Psoas muscle (tissue), 8 donors: ENCODE measurements around the gene ZNF774. TPM values are rescaled to one million over a fixed set of nuclear protein-coding genes. Genes with fewer than 3 reads are reported as not detected.

ENCODE experiments used
- ATAC-seq, 4 donors: fragments of 200-7000 bp; cut with Tn5 transposase; one replicate each; pipeline ENCODE4 v1.9.1; 2020; ENCODE audit warnings: moderate library complexity in 3 of 4, mild to moderate bottlenecking in 2 of 4
- DNase-seq, 2 donors: peaks; one replicate each; pipeline ENCODE4 v3.0.0-alpha.2; 2020
- H3K27ac ChIP-seq: fragments of 200-600 bp; one replicate; pipeline ENCODE4 v1.8.0; 2022
- H3K27me3 ChIP-seq, 3 donors: fragments of 200-600 bp in 1 of 3; one replicate each; pipeline versions ENCODE4 v1.6.1 to v1.8.0; 2013 to 2022; ENCODE audit warnings: low read length in 2 of 3, mild to moderate bottlenecking in 2 of 3, moderate library complexity in 1 of 3; ENCODE audit not compliant: insufficient read depth in 3 of 3
- H3K36me3 ChIP-seq, 2 donors: fragments of 200-600 bp in 1 of 2; one replicate each; pipeline versions ENCODE4 v1.6.1 to v1.8.0; 2013 to 2022; ENCODE audit warnings: low read depth in 1 of 2, mild to moderate bottlenecking in 1 of 2, moderate library complexity in 1 of 2; ENCODE audit not compliant: insufficient read depth in 1 of 2
- H3K4me1 ChIP-seq: fragments of 200-600 bp; one replicate; pipeline ENCODE4 v1.8.0; 2022
- H3K4me3 ChIP-seq: fragments of 200-600 bp; one replicate; pipeline ENCODE4 v1.8.0; 2022; ENCODE audit warnings: mild to moderate bottlenecking
- H3K9me3 ChIP-seq: fragments of 200-600 bp; one replicate; pipeline ENCODE4 v1.8.0; 2022
- CTCF ChIP-seq: fragments of 200-600 bp; IDR thresholded peaks from one replicate; pipeline ENCODE4 v1.8.0; 2022; ENCODE audit warnings: antibody characterized with exemption
- WGBS, 3 donors: extraction: QIAGEN DNeasy Blood & Tissue Kit; methylation state at CpG; one replicate each; pipeline versions ENCODE4 v1.1.6 to v1.1.7; 2013; 5-methylcytosine and 5-hydroxymethylcytosine counted together
- intact Hi-C, 2 donors: fragments of 100-400 bp; cut with DNase I; formaldehyde crosslinking; loops; one replicate each; pipeline versions ENCODE4 v1.11.0 to v1.14.2; 2022
- polyA plus RNA-seq, 3 donors: library from polyadenylated mRNA; stranded (reverse); fragments of 200-250 nt; gene quantifications; one replicate each; pipeline ENCODE4 v1.2.3, GENCODE V29; 2013
- total RNA-seq, 4 donors: library from RNA; stranded (reverse); fragmentation: NEBNext Ultra II Directional in 2 of 4; extraction: Animal tissue kit (Norgen Biotek cat#: 25700) in 2 of 4; gene quantifications; one replicate each; pipeline versions ENCODE4 v1.2.1 to v1.2.4, GENCODE V29; 2021 to 2023
- donor health status: healthy with polysubstance abuse.
- donor health status: DM: no; HTN: no; CAD: no; lungs with moderate emphysema.
- donor health status: Bipolar disorder and iron deficiency.
- donor health status: healthy.
- donor health status: DM: yes; HTN: yes; CAD: no.
- donor health status: DM: no; HTN: no; CAD: no.
- donor health status: DM: no; HTN: no; CAD: no.
- donor health status: DM: yes; HTN: yes; CAD: no.

Gene ZNF774
- total and polyA plus RNA-seq, 7 donors, result 2.8 to 19.6 (median 7.9) TPM

- intact Hi-C loops, result no loop called here
- peaks cover 0 to 9% of the 10 kb centered on the region in 2 donors for H3K36me3 ChIP-seq
Measured at GRCh38 chr15:90365414-90366055, 13.5 kb downstream of the ZNF774 start.

GRCh38 chr15:90367576-90367975 is 15.5 kb downstream of the ZNF774 start:
- Histone ChIP-seq H3K4me1 (peaks cover 20% of the 10 kb centered on the region), H3K27ac (peak overlapping the region; percentile 23), H3K36me3 (no peaks in the 10 kb centered on the region), H3K4me3 (no peak overlapping the region), H3K27me3 (no peaks in the 10 kb centered on the region), H3K9me3 (no peaks in the 10 kb centered on the region)
- 12 to 20% (median 13%) methylated on average over 3 of the region's 3 CpGs for WGBS, 3 donors
- no peak for DNase-seq
- ATAC-seq, result peak in 1 of 4 donors; percentile 27
- intact Hi-C loops, result no loop called here
- no peak for TF ChIP-seq CTCF

More at GRCh38 chr15:90365414-90366055, 13.5 kb downstream of the ZNF774 start:
- Histone ChIP-seq H3K27me3 (no peaks in the 10 kb centered on the region), H3K27ac (no peak overlapping the region), H3K4me3 (no peak overlapping the region), H3K9me3 (no peaks in the 10 kb centered on the region), H3K4me1 (peaks cover 29% of the 10 kb centered on the region)
- no peak for DNase-seq
- no peak for TF ChIP-seq CTCF
- no peak for ATAC-seq
- 91 to 95% (median 94%) methylated on average over 15 of the region's 15 CpGs for WGBS, 3 donors

- Histone ChIP-seq H3K9me3 (no peaks in the 10 kb centered on the region), H3K4me1 (no peaks in the 10 kb centered on the region), H3K27me3 (no peaks in the 10 kb centered on the region), H3K36me3 (no peaks in the 10 kb centered on the region), H3K27ac (no peak overlapping the region), H3K4me3 (no peak overlapping the region)
- intact Hi-C loops, result no loop called here
- WGBS, 3 donors, result 94 to 95% (median 94%) methylated on average over 7 of the region's 7 CpGs
- ATAC-seq, result no peak
- no peak for DNase-seq
- no peak for TF ChIP-seq CTCF
Measured at GRCh38 chr15:90375071-90375470, 23.0 kb downstream of the ZNF774 start.

- 62 to 81% (median 77%) methylated on average over 6 of the region's 6 CpGs for WGBS, 3 donors
- H3K4me1 ChIP-seq, result no peaks in the 10 kb centered on the region
- no peak overlapping the region for H3K4me3 ChIP-seq
- no peaks in the 10 kb centered on the region for H3K27me3 ChIP-seq
- H3K9me3 ChIP-seq, result no peaks in the 10 kb centered on the region
- no peaks in the 10 kb centered on the region for H3K36me3 ChIP-seq
- TF ChIP-seq CTCF, result no peak
- ATAC-seq, result no peak
- intact Hi-C loops, result no loop called here
- H3K27ac ChIP-seq, result no peak overlapping the region
- no peak for DNase-seq
Measured at GRCh38 chr15:90376789-90377188, 24.7 kb downstream of the ZNF774 start.

- H3K4me3 ChIP-seq, result no peak overlapping the region
- no peaks in the 10 kb centered on the region for H3K27me3 ChIP-seq
- WGBS, 3 donors, result 85 to 94% (median 91%) methylated on average over 3 of the region's 3 CpGs
- H3K4me1 ChIP-seq, result no peaks in the 10 kb centered on the region
- intact Hi-C loops, result no loop called here
- no peak overlapping the region for H3K27ac ChIP-seq
- no peak for DNase-seq
- ATAC-seq, result no peak
- no peaks in the 10 kb centered on the region for H3K9me3 ChIP-seq
- no peaks in the 10 kb centered on the region for H3K36me3 ChIP-seq
- no peak for TF ChIP-seq CTCF
Measured at GRCh38 chr15:90379263-90379662, 27.2 kb downstream of the ZNF774 start.
